Measurements from ENCODE around the gene SLC1A5. TPM values are rescaled to one million over a fixed set of nuclear protein-coding genes. Genes with fewer than 3 reads are reported as not detected.

The SLC1A5 gene
- total RNA-seq, 4 donors from 2014 or later, result 97.3 to 156 (median 114) TPM

DNA sequence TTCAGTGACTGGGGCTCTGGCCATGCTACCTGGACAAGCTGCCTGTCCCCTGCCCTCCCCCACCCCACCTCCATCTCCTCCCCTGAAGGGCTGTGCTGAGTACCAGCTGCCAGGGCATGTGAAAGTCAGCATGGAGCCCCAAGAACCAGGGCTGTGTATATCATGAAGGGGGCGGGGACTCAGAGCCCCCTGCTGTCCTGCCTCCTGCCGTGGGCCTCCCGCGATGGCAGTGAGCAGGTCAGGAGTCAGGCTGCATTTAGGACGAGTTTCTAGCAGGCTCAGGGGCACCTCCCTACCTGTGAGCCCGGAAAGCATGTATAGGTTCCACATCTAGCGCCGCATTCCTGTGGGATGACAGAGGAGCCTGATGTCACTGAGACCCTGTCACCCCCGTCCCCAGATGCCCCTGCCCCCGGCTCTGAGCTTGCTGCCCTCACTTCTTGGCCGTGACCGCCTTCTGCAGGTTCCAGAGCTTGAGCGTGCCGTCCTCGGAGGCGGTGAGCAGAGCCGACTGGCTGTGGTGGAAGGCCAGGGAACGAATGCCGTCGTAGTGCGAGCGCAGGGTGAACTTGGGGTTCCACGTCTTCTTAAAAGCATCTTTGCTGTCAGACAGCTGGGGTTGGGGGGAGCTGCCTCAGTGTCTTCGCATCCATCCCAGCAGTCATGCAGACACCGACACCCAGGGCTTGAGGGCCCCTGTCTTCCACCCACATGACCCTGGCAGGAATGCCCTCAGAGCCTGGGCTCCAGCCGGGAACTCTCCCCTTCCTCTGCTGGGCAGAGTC is 63.2 kb downstream of the SLC1A5 start:
- H3K9me3 ChIP-seq, result no peaks in the 10 kb centered on the region
- H3K27ac ChIP-seq, result no peak overlapping the region
- TF ChIP-seq POLR2A (IDR thresholded peaks at IDR 0.05) (no peak), CTCF (IDR thresholded peaks at IDR 0.05) (no peak)
- H3K4me3 ChIP-seq, result no peak overlapping the region
- H3K36me3 ChIP-seq, result peaks cover 85 to 100% (median 86%) of the 10 kb centered on the region in 3 donors
- H3K4me1 ChIP-seq, result peaks cover 0 to 56% (median 4%) of the 10 kb centered on the region in 3 donors
- no peaks in the 10 kb centered on the region for H3K27me3 ChIP-seq
- 92 to 100% methylated on average over 1 to 2 of the region's 26 CpGs for WGBS, 2 donors
- intact Hi-C loops (cut with DNase I), result no loop called here
- no peak for DNase-seq

Small RNA genes lying within 50 kb of the gene (small RNA-seq; reads per million reads assigned to genes)
- gene AC008622.3, result 0 reads per million in 4 donors
- gene HNRNPMP2, result 0 reads per million in 4 donors
- gene RF00019, result 0 reads per million in 4 donors

Other genes with a start within 250 kb of the SLC1A5 start
- 100 to 1,000 TPM in 1 of 4 donors, 10 to 100 TPM in 3; 61.9 to 147 (median 84.6) TPM for gene CALM3, start 187.3 kb downstream of the SLC1A5 start, total RNA-seq
- 1 to 10 TPM in 2 of 4 donors, under 1 TPM in 1, not detected in 1; 0.57 to 3.0 (median 1.1) TPM for gene PTGIR, start 163.5 kb downstream of the SLC1A5 start, total RNA-seq
- not detected for gene GNG8, start 152.4 kb downstream of the SLC1A5 start, total RNA-seq
- 1 to 10 TPM in 2 of 4 donors, under 1 TPM in 2; 0.22 to 5.7 (median 1.8) TPM for gene DACT3, start 127.4 kb downstream of the SLC1A5 start, total RNA-seq
- gene PRKD2, start 71.5 kb downstream of the SLC1A5 start, total RNA-seq, result 10 to 100 TPM; 28.8 to 54.2 (median 31.8) TPM
- 10 to 100 TPM in 1 of 4 donors, 1 to 10 TPM in 3; 5.6 to 12.6 (median 9.3) TPM for gene FKRP, start 42.5 kb downstream of the SLC1A5 start, total RNA-seq
- gene STRN4, start 42.1 kb downstream of the SLC1A5 start, total RNA-seq, result 10 to 100 TPM; 60.1 to 86.4 (median 69.7) TPM
- 100 to 1,000 TPM in 3 of 4 donors, 10 to 100 TPM in 1; 83.0 to 230 (median 133) TPM for gene AP2S1, start 62.3 kb upstream of the SLC1A5 start, total RNA-seq
- gene ARHGAP35, start 72.4 kb upstream of the SLC1A5 start, total RNA-seq, result 10 to 100 TPM; 28.6 to 41.6 (median 32.1) TPM
- gene NPAS1, start 231.2 kb upstream of the SLC1A5 start, total RNA-seq, result 1 to 10 TPM in 2 of 4 donors, under 1 TPM in 1, not detected in 1; 0.18 to 4.3 (median 1.1) TPM

Measured in esophagus squamous epithelium (tissue), 5 donors.